Adrenal gland (tissue), 12 donors: Measurements from ENCODE around the gene IRX6. TPM values are rescaled to one million over a fixed set of nuclear protein-coding genes. Genes with fewer than 3 reads are reported as not detected.

Experiments used
- DNase-seq, 7 donors: peaks; one replicate each; pipeline ENCODE4 v3.0.0-alpha.2; 2019 to 2020
- H3K27ac ChIP-seq, 5 donors: fragments of 200-600 bp; sonication (generic) in 4 of 5; 1 replicate in 3 of 5; 2 replicates in 2 of 5; pipeline versions ENCODE4 v1.5.1 to v1.8.0; 2016 to 2020; ENCODE audit warnings: mild to moderate bottlenecking in 1 of 5
- H3K27me3 ChIP-seq: fragments of 200-600 bp; 2 replicates; pipeline ENCODE4 v1.8.0; 2021
- H3K36me3 ChIP-seq, 2 donors: fragments of 200-600 bp; replicated peaks in 1 of 2; 1 replicate in 1 of 2; 2 replicates in 1 of 2; pipeline versions ENCODE4 v1.5.1 to v1.8.0; 2018 to 2022
- H3K4me1 ChIP-seq, 2 donors: fragments of 200-600 bp; replicated peaks in 1 of 2; 1 replicate in 1 of 2; 2 replicates in 1 of 2; pipeline versions ENCODE4 v1.5.1 to v1.8.0; 2018 to 2021
- H3K4me3 ChIP-seq, 4 donors: fragments of 200-600 bp; sonication (generic) in 3 of 4; one replicate each; pipeline ENCODE4 v1.5.1; 2016 to 2018
- H3K9me3 ChIP-seq, 3 donors: fragments of 200-600 bp; sonication (generic) in 1 of 3; replicated peaks in 1 of 3; 1 replicate in 2 of 3; 2 replicates in 1 of 3; pipeline versions ENCODE4 v1.5.1 to v1.8.0; 2016 to 2021
- POLR2A ChIP-seq, 2 donors: fragments of 450-650 bp; IDR thresholded peaks; one replicate each; pipeline ENCODE4 v1.6.1; 2017; ENCODE audit warnings: antibody characterized with exemption in 2 of 2, mild to moderate bottlenecking in 2 of 2, moderate library complexity in 1 of 2
- WGBS, 4 donors: extraction: QIAGEN DNeasy Blood & Tissue Kit in 2 of 4; methylation state at CpG; one replicate each; pipeline versions ENCODE4 v1.1.5 to v1.1.7; 2013 to 2017; 5-methylcytosine and 5-hydroxymethylcytosine counted together
- intact Hi-C, 2 donors: fragments of 100-400 bp; cut with DNase I; formaldehyde crosslinking; loops; one replicate each; pipeline versions ENCODE4 v1.14.1 to v1.15.0; 2022 to 2023
- polyA plus RNA-seq, 3 donors: library from polyadenylated mRNA; stranded (reverse); fragments of 200-250 nt in 2 of 3; fragments of 350-450 nt in 1 of 3; fragmentation: Illumina TruSeq in 1 of 3; extraction: RNeasy Lipid Tissue Mini Kit (QIAGEN cat#74804) in 1 of 3; gene quantifications; one replicate each; pipeline ENCODE4 v1.2.3, GENCODE V29; 2013 to 2014
- total RNA-seq, 9 donors: library from RNA; depleted of rRNA in 4 of 9; stranded (reverse); fragments of >200 nt in 4 of 9; fragments of 120-200 nt in 1 of 9; fragmentation: NEBNext Ultra II Directional in 1 of 9; extraction: Animal tissue kit (Norgen Biotek cat#: 25700) in 1 of 9; gene quantifications; one replicate each; pipeline versions ENCODE4 v1.1.0 to v1.2.4, GENCODE V29; 2013 to 2023
- TF ChIP-seq, protein P1 (sequence below), 6 experiments: fragments of 450-650 bp in 4 of 6; fragments of 200-600 bp in 2 of 6; sonication (generic) in 1 of 6; IDR thresholded peaks; 1 replicate in 5 of 6; 2 replicates in 1 of 6; pipeline versions ENCODE4 v1.5.1 to v1.8.0; 2016 to 2021; ENCODE audit warnings: antibody characterized with exemption in 6 of 6, mild to moderate bottlenecking in 2 of 6, moderate library complexity in 1 of 6
- donor health status: healthy with polysubstance abuse.
- donor health status: Bipolar disorder and iron deficiency.
- donor health status: DM: yes; HTN: yes; CAD: no.
- donor health status: DM: no; HTN: no; CAD: no.
- donor health status: DM: no; HTN: no; CAD: no.
- donor health status: DM: yes; HTN: yes; CAD: no.

Gene IRX6
- total and polyA plus RNA-seq, 12 donors: 0.13 to 0.61 TPM; not detected in 10

DNA sequence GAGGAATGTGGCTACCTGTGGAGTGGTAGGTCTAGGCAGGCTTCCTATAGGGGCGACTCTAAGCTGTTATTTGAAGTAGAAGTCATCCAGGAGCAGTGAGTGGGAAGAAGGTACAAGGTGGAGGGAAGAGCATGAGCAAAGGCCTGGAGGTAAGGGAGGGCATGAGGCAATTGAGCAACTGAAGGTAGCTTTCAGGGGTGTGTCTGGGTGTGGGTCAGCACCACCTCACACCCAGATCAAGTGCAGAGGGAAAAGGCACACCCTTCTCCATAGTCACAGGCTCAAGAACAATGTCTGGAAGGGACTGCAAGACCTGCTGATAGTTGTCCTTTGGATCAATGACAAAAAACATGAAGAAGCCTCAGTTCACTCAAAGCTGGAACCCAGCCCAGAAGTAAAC lies 46.5 kb upstream of the IRX6 start:
- TF ChIP-seq POLR2A (IDR thresholded peaks at IDR 0.05): no peak
- TF ChIP-seq, protein P1, sequence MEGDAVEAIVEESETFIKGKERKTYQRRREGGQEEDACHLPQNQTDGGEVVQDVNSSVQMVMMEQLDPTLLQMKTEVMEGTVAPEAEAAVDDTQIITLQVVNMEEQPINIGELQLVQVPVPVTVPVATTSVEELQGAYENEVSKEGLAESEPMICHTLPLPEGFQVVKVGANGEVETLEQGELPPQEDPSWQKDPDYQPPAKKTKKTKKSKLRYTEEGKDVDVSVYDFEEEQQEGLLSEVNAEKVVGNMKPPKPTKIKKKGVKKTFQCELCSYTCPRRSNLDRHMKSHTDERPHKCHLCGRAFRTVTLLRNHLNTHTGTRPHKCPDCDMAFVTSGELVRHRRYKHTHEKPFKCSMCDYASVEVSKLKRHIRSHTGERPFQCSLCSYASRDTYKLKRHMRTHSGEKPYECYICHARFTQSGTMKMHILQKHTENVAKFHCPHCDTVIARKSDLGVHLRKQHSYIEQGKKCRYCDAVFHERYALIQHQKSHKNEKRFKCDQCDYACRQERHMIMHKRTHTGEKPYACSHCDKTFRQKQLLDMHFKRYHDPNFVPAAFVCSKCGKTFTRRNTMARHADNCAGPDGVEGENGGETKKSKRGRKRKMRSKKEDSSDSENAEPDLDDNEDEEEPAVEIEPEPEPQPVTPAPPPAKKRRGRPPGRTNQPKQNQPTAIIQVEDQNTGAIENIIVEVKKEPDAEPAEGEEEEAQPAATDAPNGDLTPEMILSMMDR (IDR thresholded peaks at IDR 0.05): no peak
- DNase-seq: no peak
- 64 to 90% (median 72%) methylated on average over 1 of the region's 1 CpG for WGBS, 4 donors
- Histone ChIP-seq H3K27me3 (no peaks in the 10 kb centered on the region), H3K9me3 (no peaks in the 10 kb centered on the region), H3K4me3 (no peak overlapping the region), H3K4me1 (no peaks in the 10 kb centered on the region), H3K36me3 (no peaks in the 10 kb centered on the region), H3K27ac (no peak overlapping the region)
- intact Hi-C loops: no loop called here

DNA sequence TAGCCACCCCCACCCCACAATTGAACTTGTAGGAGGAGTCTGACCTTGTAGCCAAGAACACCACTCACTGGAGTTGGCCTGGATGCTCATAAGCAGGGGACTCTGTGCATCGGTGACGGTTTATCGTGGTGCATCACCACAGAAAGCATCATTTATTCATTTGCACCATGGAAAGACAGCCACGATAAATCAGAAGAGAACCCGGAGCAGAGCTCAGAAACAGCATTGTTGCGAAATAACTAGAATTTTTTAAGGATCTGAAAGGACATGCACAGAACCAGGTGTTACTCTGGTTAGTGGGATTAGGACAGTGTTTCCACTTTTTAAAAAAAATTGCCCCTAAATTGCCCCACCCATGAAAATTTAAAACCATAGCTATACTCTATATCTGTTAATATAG lies 44.4 kb upstream of the IRX6 start:
- H3K4me1 ChIP-seq: no peaks in the 10 kb centered on the region
- no peak overlapping the region for H3K27ac ChIP-seq
- no peak for DNase-seq
- 70 to 77% (median 73%) methylated on average over 6 of the region's 6 CpGs for WGBS, 4 donors
- H3K4me3 ChIP-seq: no peak overlapping the region
- no peaks in the 10 kb centered on the region for H3K9me3 ChIP-seq
- no peaks in the 10 kb centered on the region for H3K36me3 ChIP-seq
- no peaks in the 10 kb centered on the region for H3K27me3 ChIP-seq
- intact Hi-C loops: no loop called here
- TF ChIP-seq POLR2A (IDR thresholded peaks at IDR 0.05): no peak
- TF ChIP-seq, protein P1 (IDR thresholded peaks at IDR 0.05): no peak

DNA sequence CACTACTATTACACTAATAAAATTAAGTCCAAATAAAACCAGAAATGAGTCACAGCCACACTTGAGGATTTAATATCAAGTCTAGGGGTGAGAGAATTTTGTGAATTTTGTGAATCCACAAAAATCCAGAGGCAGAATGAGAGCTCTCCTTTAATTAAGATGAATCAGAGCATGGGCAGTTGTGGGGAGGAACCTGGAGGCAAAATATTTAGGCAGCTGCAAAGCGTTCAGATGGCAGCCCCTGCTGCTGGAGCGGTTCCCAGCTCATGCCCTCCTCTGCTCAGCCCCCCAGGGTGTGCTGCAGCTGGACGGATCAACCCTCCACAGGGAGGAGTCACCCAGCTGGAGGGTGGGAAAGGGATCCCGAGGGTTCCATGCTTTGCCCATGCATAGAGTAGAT lies 43.4 kb upstream of the IRX6 start:
- Histone ChIP-seq H3K9me3 (no peaks in the 10 kb centered on the region), H3K27ac (no peak overlapping the region), H3K27me3 (no peaks in the 10 kb centered on the region), H3K4me1 (no peaks in the 10 kb centered on the region), H3K36me3 (no peaks in the 10 kb centered on the region), H3K4me3 (no peak overlapping the region)
- TF ChIP-seq POLR2A (IDR thresholded peaks at IDR 0.05): no peak
- TF ChIP-seq, protein P1 (IDR thresholded peaks at IDR 0.05): no peak
- intact Hi-C loops: no loop called here
- WGBS, 4 donors: 53 to 72% (median 65%) methylated on average over 4 of the region's 4 CpGs
- DNase-seq: no peak

DNA sequence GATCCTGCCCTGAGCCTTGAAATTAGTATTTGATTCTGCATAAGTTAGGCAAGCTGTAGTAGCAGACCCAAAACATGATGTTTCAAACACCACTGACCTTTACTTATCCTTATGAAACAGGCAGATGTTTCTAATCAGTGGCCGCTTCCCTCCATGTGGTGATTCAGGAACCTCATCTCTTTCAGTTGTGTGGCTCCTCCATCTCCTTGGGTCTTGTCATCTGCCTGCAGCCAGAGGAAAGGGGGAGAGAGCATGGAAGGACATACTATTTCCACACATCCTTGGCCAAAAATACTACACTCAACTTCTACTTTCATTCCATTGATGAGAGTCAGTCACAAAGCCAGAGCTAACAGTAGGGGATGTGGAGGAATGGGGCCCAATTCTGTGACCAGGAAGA lies 41.6 kb upstream of the IRX6 start:
- no peaks in the 10 kb centered on the region for H3K4me1 ChIP-seq
- no peaks in the 10 kb centered on the region for H3K27me3 ChIP-seq
- no peaks in the 10 kb centered on the region for H3K36me3 ChIP-seq
- WGBS, 4 donors: 47 to 60% (median 50%) methylated on average over 1 of the region's 1 CpG
- H3K4me3 ChIP-seq: no peak overlapping the region
- TF ChIP-seq, protein P1 (IDR thresholded peaks at IDR 0.05): no peak
- TF ChIP-seq POLR2A (IDR thresholded peaks at IDR 0.05): no peak
- H3K9me3 ChIP-seq: no peaks in the 10 kb centered on the region
- no peak overlapping the region for H3K27ac ChIP-seq
- DNase-seq: no peak
- intact Hi-C loops: no loop called here
